ENCODE measurements around the gene RASSF4. TPM values are rescaled to one million over a fixed set of nuclear protein-coding genes. Genes with fewer than 3 reads are reported as not detected.
A peak's percentile ranks its signal among the peaks of the same experiment; 100 is the strongest.

Gene RASSF4
- total and polyA plus RNA-seq, 11 donors = 48.3 to 125 (median 78.9) TPM

- Histone ChIP-seq H3K27me3 (no peaks in the 10 kb centered on the region), H3K4me3 (no peak overlapping the region), H3K27ac (peak overlapping the region in 7 of 12 donors; percentile 1 to 83 (median 38)), H3K4me1 (peaks cover 0 to 71% (median 51%) of the 10 kb centered on the region in 12 donors), H3K36me3 (peaks cover 0 to 12% (median 0%) of the 10 kb centered on the region in 9 donors), H3K9me3 (peaks cover 0 to 12% (median 1%) of the 10 kb centered on the region in 12 donors)
- DNase-seq = peak in 1 of 5 donors; percentile 19
- intact Hi-C loops (cut with DNase I) = no loop called here
- TF ChIP-seq CTCF (IDR thresholded peaks at IDR 0.05) (no peak), POLR2A (IDR thresholded peaks at IDR 0.05) (no peak)
- ATAC-seq = peak; percentile 69 to 86 (median 84)
- WGBS, 4 donors = 52 to 91% (median 71%) methylated on average over 1 of the region's 1 CpG
Measured at GRCh38 chr10:44948642-44949041, 11.0 kb upstream of the RASSF4 start.

DNA sequence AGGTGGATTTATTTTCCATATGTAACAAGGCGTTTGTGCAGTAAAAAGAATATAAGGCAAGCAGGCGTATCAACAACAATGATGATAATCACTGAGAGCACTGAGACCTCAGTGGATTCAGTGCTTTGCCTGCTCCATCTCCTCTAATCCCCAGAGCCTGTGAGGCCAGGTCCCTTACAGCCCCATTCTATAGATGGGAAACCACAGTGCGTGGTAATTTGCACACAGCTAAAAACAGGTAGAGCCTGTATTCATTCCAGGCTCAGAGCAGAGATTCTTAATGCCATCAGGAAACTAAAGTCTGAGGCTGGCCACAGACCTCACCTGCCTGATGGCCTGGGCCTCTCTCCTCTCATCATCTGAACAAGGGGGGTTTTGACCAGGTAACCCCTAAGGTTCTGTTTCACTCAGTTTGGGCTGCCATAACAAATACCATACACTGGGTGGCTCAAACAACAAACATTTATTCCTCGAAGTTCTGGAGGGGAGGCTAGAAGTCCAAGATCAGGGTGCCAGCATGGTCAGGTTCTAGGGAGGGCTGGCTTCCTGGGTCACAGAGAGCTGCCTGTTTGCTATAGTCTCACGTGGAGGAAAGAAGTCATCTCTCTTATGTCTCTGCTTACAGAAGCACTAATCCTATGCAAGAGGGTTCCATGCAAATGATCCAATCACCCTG lies 10.3 kb upstream of the RASSF4 start:
- ATAC-seq (peak in 3 of 4 donors; percentile 14 to 50 (median 33)), DNase-seq (peak in 1 of 5 donors; percentile 6)
- intact Hi-C loops (cut with DNase I) = no loop called here
- Histone ChIP-seq H3K27me3 (no peaks in the 10 kb centered on the region), H3K9me3 (peaks cover 0 to 8% (median under 1%) of the 10 kb centered on the region in 12 donors), H3K4me3 (no peak overlapping the region), H3K4me1 (peaks cover 0 to 73% (median 51%) of the 10 kb centered on the region in 12 donors), H3K27ac (peak overlapping the region in 9 of 12 donors; percentile 1 to 83 (median 38)), H3K36me3 (peaks cover 0 to 12% (median 0%) of the 10 kb centered on the region in 9 donors)
- TF ChIP-seq CTCF (IDR thresholded peaks at IDR 0.05) = peak in 3 of 12 donors; percentile 18 to 24 (median 21)
- TF ChIP-seq POLR2A (IDR thresholded peaks at IDR 0.05) = no peak
- WGBS, 4 donors = 42 to 66% (median 59%) methylated on average over 5 of the region's 5 CpGs

- Histone ChIP-seq H3K27me3 (no peaks in the 10 kb centered on the region), H3K36me3 (peaks cover 0 to 16% (median 0%) of the 10 kb centered on the region in 9 donors), H3K4me1 (peaks cover 0 to 74% (median 51%) of the 10 kb centered on the region in 12 donors), H3K9me3 (peaks cover 0 to 1% (median 0%) of the 10 kb centered on the region in 12 donors), H3K4me3 (no peak overlapping the region), H3K27ac (peak overlapping the region in 10 of 12 donors; percentile 1 to 83 (median 43))
- DNase-seq (peak in 1 of 5 donors; percentile 14), ATAC-seq (peak in 3 of 4 donors; percentile 42 to 76 (median 54))
- 53 to 61% (median 59%) methylated on average over 3 of the region's 3 CpGs for WGBS, 4 donors
- intact Hi-C loops (cut with DNase I) = loop anchor here in 1 of 10 donors (10.0 kb wide), 1 partner anchor 75 kb away; no protein-coding TSS in a partner anchor
- TF ChIP-seq POLR2A (IDR thresholded peaks at IDR 0.05) (no peak), CTCF (IDR thresholded peaks at IDR 0.05) (no peak)
Measured at GRCh38 chr10:44949915-44950314, 9.7 kb upstream of the RASSF4 start.

Measured in heart left ventricle (tissue), 16 donors.